Keratinocyte (primary cell): ENCODE measurements around the gene CCDC171. TPM values are rescaled to one million over a fixed set of nuclear protein-coding genes. Genes with fewer than 3 reads are reported as not detected.

ENCODE experiments used
- DNase-seq: peaks from one replicate; pipeline ENCODE4 v3.0.0-alpha.2; 2011; ENCODE audit warnings: low read depth, missing footprints, low spot score
- FAIRE-seq: peaks from 2 replicates; lab custom pipeline; 2011; peaks lifted over from hg19 to GRCh38; lab: Jason Lieb, UNC
- H2AFZ ChIP-seq: 2 replicates; pipeline ENCODE4 v1.6.0; 2012; ENCODE audit warnings: low read length, control low read depth, inconsistent platforms; ENCODE audit not compliant: control insufficient read depth
- H3K27ac ChIP-seq: 2 replicates; pipeline ENCODE4 v1.5.1; 2011; ENCODE audit warnings: low read length; ENCODE audit not compliant: control insufficient read depth, insufficient read depth
- H3K27me3 ChIP-seq: 3 replicates; pipeline ENCODE4 v1.6.0; 2011; ENCODE audit warnings: low read length; ENCODE audit not compliant: control insufficient read depth, insufficient read depth; ENCODE audit errors: extremely low read depth
- H3K36me3 ChIP-seq, 2 experiments: 2 replicates in 1 of 2; 3 replicates in 1 of 2; pipeline ENCODE4 v1.5.1; 2011; ENCODE audit warnings: low read length in 2 of 2, mild to moderate bottlenecking in 1 of 2; ENCODE audit not compliant: control insufficient read depth in 2 of 2, insufficient read depth in 2 of 2; ENCODE audit errors: extremely low read depth in 1 of 2
- H3K4me1 ChIP-seq: 3 replicates; pipeline ENCODE4 v1.5.1; 2011; ENCODE audit warnings: low read length; ENCODE audit not compliant: control insufficient read depth, insufficient read depth; ENCODE audit errors: extremely low read depth
- H3K4me2 ChIP-seq: 3 replicates; pipeline ENCODE4 v1.6.0; 2011; ENCODE audit warnings: low read depth, low read length; ENCODE audit not compliant: control insufficient read depth, insufficient read depth; ENCODE audit errors: extremely low read depth
- H3K4me3 ChIP-seq, 3 experiments: fragments of 200-600 bp in 1 of 3; sonication (generic) in 1 of 3; 2 replicates in 2 of 3; 3 replicates in 1 of 3; pipeline ENCODE4 v1.5.1; 2011 to 2016; ENCODE audit warnings: low read length in 3 of 3, mild to moderate bottlenecking in 3 of 3, control low read depth in 2 of 3, inconsistent platforms in 1 of 3, low read depth in 1 of 3, mixed read lengths in 1 of 3, mixed run types in 1 of 3, moderate library complexity in 1 of 3; ENCODE audit not compliant: control insufficient read depth in 2 of 3, insufficient read depth in 2 of 3; ENCODE audit errors: extremely low read depth in 1 of 3
- H3K79me2 ChIP-seq: 2 replicates; pipeline ENCODE4 v1.6.0; 2012; ENCODE audit warnings: low read length; ENCODE audit not compliant: control insufficient read depth, insufficient read depth
- H3K9ac ChIP-seq: 3 replicates; pipeline ENCODE4 v1.6.0; 2011; ENCODE audit warnings: low read length; ENCODE audit not compliant: control insufficient read depth, insufficient read depth; ENCODE audit errors: extremely low read depth
- H3K9me1 ChIP-seq: 3 replicates; pipeline ENCODE4 v1.6.0; 2011; ENCODE audit warnings: low read length; ENCODE audit not compliant: control insufficient read depth, insufficient read depth; ENCODE audit errors: extremely low read depth
- H3K9me3 ChIP-seq: 2 replicates; pipeline ENCODE4 v1.5.1; 2012; ENCODE audit warnings: low read depth, low read length; ENCODE audit not compliant: control insufficient read depth
- H4K20me1 ChIP-seq: 3 replicates; pipeline ENCODE4 v1.6.0; 2011; ENCODE audit warnings: low read length; ENCODE audit not compliant: control insufficient read depth, insufficient read depth; ENCODE audit errors: extremely low read depth
- CTCF ChIP-seq, 3 experiments: IDR thresholded peaks in 1 of 3; conservative IDR thresholded peaks in 1 of 3; optimal IDR thresholded peaks in 1 of 3; 2 replicates in 2 of 3; 3 replicates in 1 of 3; pipeline versions ENCODE3 to v1.5.1; 2011; ENCODE audit warnings: low read length in 3 of 3, mild to moderate bottlenecking in 3 of 3, moderate library complexity in 2 of 3, control low read depth in 1 of 3, inconsistent platforms in 1 of 3; ENCODE audit not compliant: insufficient read depth in 2 of 3; ENCODE audit errors: extremely low read depth in 1 of 3
- EZH2 ChIP-seq: IDR thresholded peaks from one replicate; pipeline ENCODE4 v1.6.1; 2012; ENCODE audit warnings: inconsistent platforms, mild to moderate bottlenecking, low read length, moderate library complexity
- dilution Hi-C: fragments of 300-500 bp; cut with MboI; formaldehyde crosslinking; loops from one replicate; pipeline ENCODE4 v1.7.0; 2020; ENCODE audit warnings: low sequenced_read_pairs; ENCODE audit not compliant: extremely low pct_ligation_motif_present
- polyA plus RNA-seq, 5 experiments: library from polyadenylated mRNA; depleted of rRNA in 3 of 5; stranded (reverse) in 3 of 5; stranded (forward) in 1 of 5; unstranded in 1 of 5; fragments of >200 nt; gene quantifications; 1 replicate in 1 of 5; 2 replicates in 3 of 5; 3 replicates in 1 of 5; pipeline versions ENCODE4 v1.2.1 to v1.2.3, GENCODE V29; 2011 to 2012; ENCODE audit warnings: missing spikeins in 2 of 5, low read depth in 1 of 5, low replicate concordance in 1 of 5

Gene CCDC171
- polyA plus RNA-seq, 1 donor (not counting 4 experiments of a cell fraction or from before 2014, with no cell fraction given), result 0.46 TPM

- Histone ChIP-seq H3K9me1 (no peaks in the 10 kb centered on the region), H3K79me2 (no peaks in the 10 kb centered on the region), H3K4me3 (no peak overlapping the region), H3K36me3 (no peaks in the 10 kb centered on the region), H3K4me1 (no peaks in the 10 kb centered on the region), H3K27me3 (no peaks in the 10 kb centered on the region), H2AFZ (no peak overlapping the region), H3K9me3 (no peaks in the 10 kb centered on the region), H3K4me2 (no peak overlapping the region), H4K20me1 (no peaks in the 10 kb centered on the region), H3K9ac (no peak overlapping the region), H3K27ac (no peak overlapping the region)
- TF ChIP-seq CTCF (optimal IDR thresholded peaks at IDR 0.05 in 1 of 3, IDR thresholded peaks at IDR 0.05 in 1 of 3, conservative IDR thresholded peaks at IDR 0.05 in 1 of 3; ENCODE audit: extremely low read depth in 1 of 3, insufficient read depth in 2 of 3, low read length in 3 of 3), result no peak
- no peak for TF ChIP-seq EZH2
- FAIRE-seq, result no peak
- dilution Hi-C loops, result no loop called here
- no peak for DNase-seq
Observed at GRCh38 chr9:15707000-15707399, 154.2 kb downstream of the CCDC171 start.

GRCh38 chr9:15711531-15711930 lies 158.7 kb downstream of the CCDC171 start:
- no peaks in the 10 kb centered on the region for H3K9me3 ChIP-seq
- H3K36me3 ChIP-seq, result no peaks in the 10 kb centered on the region
- no peak for FAIRE-seq
- no peaks in the 10 kb centered on the region for H3K9me1 ChIP-seq
- H3K9ac ChIP-seq, result no peak overlapping the region
- no peak overlapping the region for H3K27ac ChIP-seq
- no peak overlapping the region for H2AFZ ChIP-seq
- H3K4me3 ChIP-seq, result no peak overlapping the region
- TF ChIP-seq CTCF (optimal IDR thresholded peaks at IDR 0.05 in 1 of 3, IDR thresholded peaks at IDR 0.05 in 1 of 3, conservative IDR thresholded peaks at IDR 0.05 in 1 of 3; ENCODE audit: extremely low read depth in 1 of 3, insufficient read depth in 2 of 3, low read length in 3 of 3) (no peak), EZH2 (no peak)
- H3K27me3 ChIP-seq, result no peaks in the 10 kb centered on the region
- DNase-seq, result no peak
- no peaks in the 10 kb centered on the region for H3K79me2 ChIP-seq
- no peaks in the 10 kb centered on the region for H4K20me1 ChIP-seq
- dilution Hi-C loops, result no loop called here
- H3K4me2 ChIP-seq, result no peak overlapping the region
- no peaks in the 10 kb centered on the region for H3K4me1 ChIP-seq
